Caco-2 (cell line): ENCODE data around the gene MXD1. TPM values are rescaled to one million over a fixed set of nuclear protein-coding genes. Genes with fewer than 3 reads are reported as not detected.
"Not testable (repeated sequence)": the region's sequence is repeated elsewhere in the genome, so short reads cannot be mapped to it uniquely, and the experiment has no call there.

ENCODE experiments used
- BruUV-seq: library from RNA; stranded (reverse); fragments of 400-500 nt; replicated peaks from 2 replicates; lab custom pipeline; 2021; lab: Mats Ljungman, UMichigan
- CTCF ChIA-PET: fragments of 300-600 bp; sonication (Branson Sonifier 250); formaldehyde crosslinking; loops from one replicate; lab custom pipeline; 2022; ENCODE audit warnings: antibody characterized with exemption; lab: Charles Lee
- POLR2A ChIA-PET: fragments of 300-600 bp; sonication (Branson Sonifier 250); formaldehyde crosslinking; loops from one replicate; lab custom pipeline; 2022; ENCODE audit warnings: antibody characterized with exemption; lab: Charles Lee
- DNase-seq, 2 experiments: peaks; one replicate each; pipeline versions ENCODE4 v3.0.0 to v3.0.0-alpha.2; 2020 to 2022
- H3K27me3 ChIP-seq: replicated peaks from 2 replicates; pipeline ENCODE4 v1.6.0; 2011; ENCODE audit warnings: low read length; ENCODE audit not compliant: control insufficient read depth, insufficient read depth
- H3K36me3 ChIP-seq: 2 replicates; pipeline ENCODE4 v1.5.1; 2011; ENCODE audit warnings: low read length; ENCODE audit not compliant: control insufficient read depth, insufficient read depth
- H3K4me1 ChIP-seq: fragments of 250-450 bp; sonication (Bioruptor Pico); 2 replicates; pipeline ENCODE4 v1.5.1; 2020; ENCODE audit warnings: mild to moderate bottlenecking
- H3K4me3 ChIP-seq: 2 replicates; pipeline ENCODE4 v1.5.1; 2011; ENCODE audit warnings: low read depth, mild to moderate bottlenecking, control low read depth, low read length
- H3K9me3 ChIP-seq: fragments of 250-450 bp; sonication (Bioruptor Pico); 2 replicates; pipeline ENCODE4 v1.5.1; 2020; ENCODE audit warnings: mild to moderate bottlenecking, moderate library complexity
- H3K27ac Mint-ChIP-seq: one replicate; pipeline ENCODE4 v1.8.0; 2022; ENCODE audit warnings: mixed read lengths; ENCODE audit not compliant: unreplicated experiment
- H3K27me3 Mint-ChIP-seq: one replicate; pipeline ENCODE4 v1.8.0; 2022; ENCODE audit warnings: mixed read lengths; ENCODE audit not compliant: insufficient read depth, unreplicated experiment
- H3K36me3 Mint-ChIP-seq: one replicate; pipeline ENCODE4 v1.8.0; 2022; ENCODE audit warnings: mild to moderate bottlenecking, mixed read lengths; ENCODE audit not compliant: insufficient read depth, unreplicated experiment
- H3K4me1 Mint-ChIP-seq: one replicate; pipeline ENCODE4 v1.8.0; 2022; ENCODE audit warnings: low read depth, mixed read lengths; ENCODE audit not compliant: unreplicated experiment
- H3K4me3 Mint-ChIP-seq: one replicate; pipeline ENCODE4 v1.8.0; 2022; ENCODE audit warnings: mild to moderate bottlenecking, moderate library complexity, mixed read lengths; ENCODE audit not compliant: unreplicated experiment
- H3K9me3 Mint-ChIP-seq: one replicate; pipeline ENCODE4 v1.8.0; 2022; ENCODE audit warnings: mixed read lengths; ENCODE audit not compliant: unreplicated experiment
- CTCF ChIP-seq, 2 experiments: fragments of 200-600 bp in 1 of 2; IDR thresholded peaks; 1 replicate in 1 of 2; 2 replicates in 1 of 2; pipeline versions ENCODE4 v1.5.1 to v1.8.0; 2011 to 2022; ENCODE audit warnings: antibody characterized with exemption in 1 of 2, control low read depth in 1 of 2, inconsistent platforms in 1 of 2, low read depth in 1 of 2, low read length in 1 of 2, mild to moderate bottlenecking in 1 of 2, moderate library complexity in 1 of 2; ENCODE audit not compliant: insufficient read depth in 1 of 2, severe bottlenecking in 1 of 2, unreplicated experiment in 1 of 2
- intact Hi-C: fragments of 100-400 bp; cut with micrococcal nuclease; formaldehyde crosslinking; loops from one replicate; pipeline ENCODE4 v1.10.0; 2022; ENCODE audit not compliant: unreplicated experiment
- total RNA-seq: library from RNA; stranded (reverse); gene quantifications from 2 replicates; pipeline ENCODE4 v1.2.3, GENCODE V29; 2022

The MXD1 gene
- total RNA-seq, 1 experiment from 2014 or later, result 9.5 TPM

GRCh38 chr2:69948032-69948962 is 33.4 kb downstream of the MXD1 start:
- peaks cover 5% of the 10 kb centered on the region for H3K36me3 Mint-ChIP-seq
- no peaks in the 10 kb centered on the region for H3K27me3 Mint-ChIP-seq
- no peaks in the 10 kb centered on the region for H3K4me1 ChIP-seq
- H3K4me1 Mint-ChIP-seq, result peaks cover 29% of the 10 kb centered on the region
- H3K27me3 ChIP-seq, result no peaks in the 10 kb centered on the region
- no peak overlapping the region for H3K27ac Mint-ChIP-seq
- no peaks in the 10 kb centered on the region for H3K9me3 ChIP-seq
- no peaks in the 10 kb centered on the region for H3K36me3 ChIP-seq
- no peak for DNase-seq
- ChIA-PET CTCF (no interaction called here), POLR2A (no interaction called here)
- intact Hi-C loops, result no loop called here
- no peaks in the 10 kb centered on the region for H3K9me3 Mint-ChIP-seq
- no TSS peak for BruUV-seq
- H3K4me3 Mint-ChIP-seq, result no peak overlapping the region
- no peak for TF ChIP-seq CTCF (IDR thresholded peaks at IDR 0.05; ENCODE audit: insufficient read depth in 1 of 2, low read depth in 1 of 2, low read length in 1 of 2, severe bottlenecking in 1 of 2, unreplicated experiment in 1 of 2)
- no peak overlapping the region for H3K4me3 ChIP-seq

- POLR2A ChIA-PET, result no interaction called here
- Histone ChIP-seq H3K27me3 (no peaks in the 10 kb centered on the region), H3K4me3 (no peak overlapping the region), H3K9me3 (no peaks in the 10 kb centered on the region), H3K4me1 (no peaks in the 10 kb centered on the region), H3K36me3 (no peaks in the 10 kb centered on the region)
- H3K4me3 Mint-ChIP-seq, result no peak overlapping the region
- H3K9me3 Mint-ChIP-seq, result no peaks in the 10 kb centered on the region
- intact Hi-C loops, result no loop called here
- H3K4me1 Mint-ChIP-seq, result peaks cover 29% of the 10 kb centered on the region
- DNase-seq, result no peak
- CTCF ChIA-PET, result no interaction called here
- peaks cover 4% of the 10 kb centered on the region for H3K36me3 Mint-ChIP-seq
- no peak for TF ChIP-seq CTCF (IDR thresholded peaks at IDR 0.05; ENCODE audit: insufficient read depth in 1 of 2, low read depth in 1 of 2, low read length in 1 of 2, severe bottlenecking in 1 of 2, unreplicated experiment in 1 of 2)
- no TSS peak for BruUV-seq
- H3K27me3 Mint-ChIP-seq, result no peaks in the 10 kb centered on the region
- H3K27ac Mint-ChIP-seq, result no peak overlapping the region
These were observed 34.2 kb downstream of the MXD1 start for GRCh38 chr2:69948963-69949645.

- Mint-ChIP-seq H3K4me3 (no peak overlapping the region), H3K9me3 (no peaks in the 10 kb centered on the region), H3K4me1 (peaks cover 29% of the 10 kb centered on the region), H3K27ac (no peak overlapping the region), H3K27me3 (no peaks in the 10 kb centered on the region), H3K36me3 (peaks cover 4% of the 10 kb centered on the region)
- no peaks in the 10 kb centered on the region for H3K4me1 ChIP-seq
- TF ChIP-seq CTCF (IDR thresholded peaks at IDR 0.05; ENCODE audit: insufficient read depth in 1 of 2, low read depth in 1 of 2, low read length in 1 of 2, severe bottlenecking in 1 of 2, unreplicated experiment in 1 of 2), result no peak
- no peaks in the 10 kb centered on the region for H3K9me3 ChIP-seq
- no peak for DNase-seq
- POLR2A ChIA-PET, result no interaction called here
- intact Hi-C loops, result no loop called here
- no TSS peak for BruUV-seq
- no peaks in the 10 kb centered on the region for H3K36me3 ChIP-seq
- CTCF ChIA-PET, result no interaction called here
- no peaks in the 10 kb centered on the region for H3K27me3 ChIP-seq
- no peak overlapping the region for H3K4me3 ChIP-seq
These were observed 35.3 kb downstream of the MXD1 start for GRCh38 chr2:69950241-69950640.

DNA sequence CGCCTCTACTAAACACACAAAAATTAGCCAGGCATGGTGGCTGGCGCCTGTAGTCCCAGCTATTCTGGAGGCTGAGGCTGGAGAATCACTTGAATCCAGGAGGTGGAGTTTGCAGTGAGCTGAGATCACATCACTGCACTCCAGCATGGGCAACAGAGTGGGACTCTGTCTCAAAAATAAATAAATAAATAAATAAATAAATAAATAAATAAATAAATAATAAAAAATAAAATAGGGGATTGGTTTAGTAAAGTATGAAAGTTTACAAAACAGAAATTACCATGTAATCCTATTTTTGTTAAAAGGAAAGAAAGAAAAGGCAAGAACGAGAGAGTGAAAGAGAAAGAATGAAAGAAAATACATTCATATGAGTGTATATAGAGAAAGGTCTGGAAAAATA is 35.8 kb downstream of the MXD1 start:
- H3K4me3 ChIP-seq, H3K9me3 ChIP-seq, POLR2A ChIA-PET, H3K4me1 ChIP-seq, H3K4me3 Mint-ChIP-seq, H3K27ac Mint-ChIP-seq, H3K27me3 ChIP-seq, BruUV-seq, H3K9me3 Mint-ChIP-seq, H3K27me3 Mint-ChIP-seq, H3K36me3 ChIP-seq, intact Hi-C loops, H3K36me3 Mint-ChIP-seq, DNase-seq: not testable (repeated sequence)
- CTCF ChIA-PET, result interaction anchor here (0.7 kb wide), 1 partner anchor 135 kb away, joined by 3 read pairs; no protein-coding TSS in a partner anchor
- H3K4me1 Mint-ChIP-seq, result peaks cover 25% of the 10 kb centered on the region
